Activated CD8-positive, alpha-beta memory T cell treated with anti-CD3 and anti-CD28 coated beads, Interleukin-2, amount 10 ng/mL, durations not matched to agents 7 days and 5 days (primary cell): Measurements from ENCODE around the gene PLXNB3. TPM values are rescaled to one million over a fixed set of nuclear protein-coding genes. Genes with fewer than 3 reads are reported as not detected.

Experiments
- ATAC-seq: fragments of 150-1000 bp; cut with Tn5 transposase; one replicate; pipeline ENCODE4 v1.10.0; 2021; ENCODE audit warnings: moderate library complexity
- CTCF ChIA-PET: fragments of 350-600 bp; sonication (Branson Sonifier 250); formaldehyde crosslinking; loops from one replicate; lab custom pipeline; 2021; ENCODE audit warnings: antibody characterized with exemption; lab: Charles Lee
- DNase-seq: peaks from one replicate; pipeline ENCODE4 v3.0.0-alpha.2; 2020
- H3K27ac Mint-ChIP-seq: one replicate; pipeline ENCODE4 v1.8.0; 2021; ENCODE audit warnings: mild to moderate bottlenecking, mixed read lengths
- H3K27me3 Mint-ChIP-seq: one replicate; pipeline ENCODE4 v1.8.0; 2021; ENCODE audit warnings: mixed read lengths
- H3K36me3 Mint-ChIP-seq: one replicate; pipeline ENCODE4 v1.8.0; 2021; ENCODE audit warnings: mild to moderate bottlenecking, mixed read lengths
- H3K4me1 Mint-ChIP-seq: one replicate; pipeline ENCODE4 v1.8.0; 2021; ENCODE audit warnings: mixed read lengths
- H3K4me3 Mint-ChIP-seq: one replicate; pipeline ENCODE4 v1.8.0; 2021; ENCODE audit warnings: mild to moderate bottlenecking, moderate library complexity, mixed read lengths
- H3K9me3 Mint-ChIP-seq: one replicate; pipeline ENCODE4 v1.8.0; 2022; ENCODE audit warnings: low read depth, mixed read lengths
- total RNA-seq, 2 experiments: library from RNA; stranded (reverse); gene quantifications; one replicate each; pipeline ENCODE4 v1.2.3, GENCODE V29; 2021

The PLXNB3 gene
- total RNA-seq, 2 experiments from 2014 or later, result 0.42 to 0.50 TPM

GRCh38 chrX:153776611-153777045 lies 12.6 kb downstream of the PLXNB3 start:
- ATAC-seq, result no peak
- Mint-ChIP-seq H3K36me3 (no peaks in the 10 kb centered on the region), H3K4me3 (no peak overlapping the region), H3K27ac (no peak overlapping the region), H3K27me3 (peaks cover 8% of the 10 kb centered on the region), H3K4me1 (no peaks in the 10 kb centered on the region), H3K9me3 (no peaks in the 10 kb centered on the region)
- CTCF ChIA-PET, result no interaction called here
- DNase-seq, result no peak

- CTCF ChIA-PET, result interaction anchor here (0.5 to 2.2 kb wide), 2 partner anchors 17 to 214 kb away, joined by 4 to 9 read pairs; partner anchors contain the start of genes IDH3G and SSR4
- no peak overlapping the region for H3K27ac Mint-ChIP-seq
- H3K4me1 Mint-ChIP-seq, result no peaks in the 10 kb centered on the region
- ATAC-seq, result no peak
- no peak for DNase-seq
- no peaks in the 10 kb centered on the region for H3K36me3 Mint-ChIP-seq
- peaks cover 8% of the 10 kb centered on the region for H3K27me3 Mint-ChIP-seq
- H3K9me3 Mint-ChIP-seq, result no peaks in the 10 kb centered on the region
- no peak overlapping the region for H3K4me3 Mint-ChIP-seq
Measured at GRCh38 chrX:153777261-153778090, 13.4 kb downstream of the PLXNB3 start.

- Mint-ChIP-seq H3K36me3 (no peaks in the 10 kb centered on the region), H3K9me3 (no peaks in the 10 kb centered on the region), H3K27me3 (peaks cover 8% of the 10 kb centered on the region), H3K4me3 (no peak overlapping the region), H3K27ac (no peak overlapping the region), H3K4me1 (no peaks in the 10 kb centered on the region)
- ATAC-seq, result no peak
- CTCF ChIA-PET, result interaction anchor here (0.5 to 2.2 kb wide), 2 partner anchors 16 to 215 kb away, joined by 4 to 9 read pairs; partner anchors contain the start of genes IDH3G and SSR4
- no peak for DNase-seq
Measured at GRCh38 chrX:153778181-153778580, 14.1 kb downstream of the PLXNB3 start.

- H3K27ac Mint-ChIP-seq, result no peak overlapping the region
Measured at GRCh38 chrX:153778684-153779101, 14.6 kb downstream of the PLXNB3 start.

GRCh38 chrX:153779891-153780677 lies 16.0 kb downstream of the PLXNB3 start:
- no peak for ATAC-seq
- no peaks in the 10 kb centered on the region for H3K9me3 Mint-ChIP-seq
- CTCF ChIA-PET, result interaction anchor here (0.6 kb wide), 1 partner anchor 225 kb away, joined by 3 read pairs; no protein-coding TSS in a partner anchor
- H3K4me1 Mint-ChIP-seq, result no peaks in the 10 kb centered on the region
- no peaks in the 10 kb centered on the region for H3K36me3 Mint-ChIP-seq
- no peak overlapping the region for H3K4me3 Mint-ChIP-seq
- DNase-seq, result no peak
- peaks cover 8% of the 10 kb centered on the region for H3K27me3 Mint-ChIP-seq
- no peak overlapping the region for H3K27ac Mint-ChIP-seq

More at GRCh38 chrX:153778684-153779101, 14.6 kb downstream of the PLXNB3 start:
- no peaks in the 10 kb centered on the region for H3K4me1 Mint-ChIP-seq
- H3K9me3 Mint-ChIP-seq, result no peaks in the 10 kb centered on the region
- peaks cover 8% of the 10 kb centered on the region for H3K27me3 Mint-ChIP-seq
- CTCF ChIA-PET, result interaction anchor here (2.2 kb wide), 1 partner anchor 16 kb away, joined by 9 read pairs; the partner anchor contains the start of genes IDH3G and SSR4
- no peak for DNase-seq
- H3K36me3 Mint-ChIP-seq, result no peaks in the 10 kb centered on the region
- H3K4me3 Mint-ChIP-seq, result no peak overlapping the region
- ATAC-seq, result no peak

- H3K9me3 Mint-ChIP-seq, result no peaks in the 10 kb centered on the region
- CTCF ChIA-PET, result interaction anchor here (0.9 kb wide), 1 partner anchor 17 kb away, joined by 3 read pairs; no protein-coding TSS in a partner anchor
- no peaks in the 10 kb centered on the region for H3K4me1 Mint-ChIP-seq
- ATAC-seq (no peak), DNase-seq (no peak)
- no peak within 1 kb of the TSS for H3K4me3 Mint-ChIP-seq
- H3K36me3 Mint-ChIP-seq, result peaks cover 2% of the 10 kb centered on the region
- peaks cover 8% of the 10 kb centered on the region for H3K27me3 Mint-ChIP-seq
- H3K27ac Mint-ChIP-seq, result no peak within 1 kb of the TSS
Measured at GRCh38 chrX:153780678-153781427, 16.8 kb downstream of the PLXNB3 start, which contains the start of gene SRPK3. SRPK3 (plus strand) TSS chrX:153781041; CDS start chrX:153781087, 46 bp downstream.

- ATAC-seq (no peak), DNase-seq (no peak)
- H3K27ac Mint-ChIP-seq, result no peak overlapping the region
- H3K4me3 Mint-ChIP-seq, result no peak overlapping the region
- no peaks in the 10 kb centered on the region for H3K9me3 Mint-ChIP-seq
- H3K36me3 Mint-ChIP-seq, result peaks cover 2% of the 10 kb centered on the region
- CTCF ChIA-PET, result interaction anchor here (0.9 kb wide), 1 partner anchor 18 kb away, joined by 3 read pairs; no protein-coding TSS in a partner anchor
- no peaks in the 10 kb centered on the region for H3K4me1 Mint-ChIP-seq
- peaks cover 8% of the 10 kb centered on the region for H3K27me3 Mint-ChIP-seq
Measured at GRCh38 chrX:153781428-153782047, 17.5 kb downstream of the PLXNB3 start.

- no peaks in the 10 kb centered on the region for H3K9me3 Mint-ChIP-seq
- no peak for DNase-seq
- ATAC-seq, result no peak
- no peak overlapping the region for H3K27ac Mint-ChIP-seq
- H3K4me3 Mint-ChIP-seq, result no peak overlapping the region
- peaks cover 8% of the 10 kb centered on the region for H3K27me3 Mint-ChIP-seq
- peaks cover 2% of the 10 kb centered on the region for H3K36me3 Mint-ChIP-seq
- CTCF ChIA-PET, result no interaction called here
- H3K4me1 Mint-ChIP-seq, result no peaks in the 10 kb centered on the region
Measured at GRCh38 chrX:153782313-153782712, 18.3 kb downstream of the PLXNB3 start.

GRCh38 chrX:153782871-153783270 lies 18.8 kb downstream of the PLXNB3 start:
- Mint-ChIP-seq H3K27me3 (peaks cover 8% of the 10 kb centered on the region), H3K36me3 (peaks cover 2% of the 10 kb centered on the region), H3K27ac (no peak overlapping the region), H3K4me3 (no peak overlapping the region), H3K9me3 (no peaks in the 10 kb centered on the region), H3K4me1 (no peaks in the 10 kb centered on the region)
- ATAC-seq (no peak), DNase-seq (no peak)
- CTCF ChIA-PET, result no interaction called here

- H3K4me1 Mint-ChIP-seq, result no peaks in the 10 kb centered on the region
- peaks cover 2% of the 10 kb centered on the region for H3K36me3 Mint-ChIP-seq
- H3K9me3 Mint-ChIP-seq, result no peaks in the 10 kb centered on the region
- CTCF ChIA-PET, result no interaction called here
- DNase-seq (no peak), ATAC-seq (no peak)
- H3K4me3 Mint-ChIP-seq, result no peak overlapping the region
- no peak overlapping the region for H3K27ac Mint-ChIP-seq
- peaks cover 8% of the 10 kb centered on the region for H3K27me3 Mint-ChIP-seq
Measured at GRCh38 chrX:153783378-153784013, 19.4 kb downstream of the PLXNB3 start.

GRCh38 chrX:153784325-153784967 lies 20.4 kb downstream of the PLXNB3 start:
- Mint-ChIP-seq H3K36me3 (peaks cover 2% of the 10 kb centered on the region), H3K4me1 (no peaks in the 10 kb centered on the region), H3K4me3 (no peak overlapping the region), H3K27ac (no peak overlapping the region), H3K9me3 (no peaks in the 10 kb centered on the region), H3K27me3 (peaks cover 8% of the 10 kb centered on the region)
- ATAC-seq (no peak), DNase-seq (no peak)
- CTCF ChIA-PET, result no interaction called here

- no peaks in the 10 kb centered on the region for H3K27me3 Mint-ChIP-seq
- DNase-seq, result no peak
- H3K36me3 Mint-ChIP-seq, result peaks cover 2% of the 10 kb centered on the region
- H3K9me3 Mint-ChIP-seq, result no peaks in the 10 kb centered on the region
- H3K4me3 Mint-ChIP-seq, result no peak overlapping the region
- no peaks in the 10 kb centered on the region for H3K4me1 Mint-ChIP-seq
- CTCF ChIA-PET, result no interaction called here
- no peak for ATAC-seq
- no peak overlapping the region for H3K27ac Mint-ChIP-seq
Measured at GRCh38 chrX:153786669-153787068, 22.6 kb downstream of the PLXNB3 start.
